RWPE2 (cell line): ENCODE measurements around the gene USF1.

ENCODE experiments used
- ATAC-seq: fragments of 200-7000 bp; cut with Tn5 transposase; 3 replicates; pipeline ENCODE4 v1.9.1; 2021; ENCODE audit warnings: low read depth
- DNase-seq: peaks from one replicate; pipeline ENCODE4 v3.0.0-alpha.2; 2020; ENCODE audit warnings: low spot score
- H3K27ac ChIP-seq: fragments of 450-650 bp; 2 replicates; pipeline ENCODE4 v1.5.1; 2017; ENCODE audit warnings: mild to moderate bottlenecking; ENCODE audit not compliant: poor library complexity, severe bottlenecking
- H3K27me3 ChIP-seq: fragments of 250-450 bp; sonication (Bioruptor Pico); 2 replicates; pipeline ENCODE4 v1.5.1; 2021; ENCODE audit warnings: mild to moderate bottlenecking, moderate library complexity; ENCODE audit not compliant: insufficient read depth, poor library complexity, severe bottlenecking
- H3K36me3 ChIP-seq: fragments of 250-450 bp; sonication (Bioruptor Pico); 2 replicates; pipeline ENCODE4 v1.5.1; 2020; ENCODE audit warnings: low read depth, mild to moderate bottlenecking, moderate library complexity
- H3K4me1 ChIP-seq: fragments of 250-450 bp; sonication (Bioruptor Pico); 2 replicates; pipeline ENCODE4 v1.5.1; 2021; ENCODE audit warnings: mild to moderate bottlenecking, moderate library complexity; ENCODE audit not compliant: insufficient read depth, poor library complexity, severe bottlenecking
- H3K4me3 ChIP-seq: fragments of 250-450 bp; sonication (Bioruptor Pico); 2 replicates; pipeline ENCODE4 v1.5.1; 2021; ENCODE audit warnings: mild to moderate bottlenecking, moderate library complexity; ENCODE audit not compliant: severe bottlenecking
- H3K9me3 ChIP-seq: fragments of 250-450 bp; sonication (Bioruptor Pico); 2 replicates; pipeline ENCODE4 v1.5.1; 2021; ENCODE audit warnings: mild to moderate bottlenecking, moderate library complexity; ENCODE audit not compliant: severe bottlenecking
- TF ChIP-seq, protein P1 (sequence below): fragments of 450-650 bp; IDR thresholded peaks from one replicate; pipeline ENCODE4 v1.5.1; 2017; ENCODE audit warnings: mild to moderate bottlenecking, moderate library complexity; ENCODE audit not compliant: poor library complexity, severe bottlenecking

The USF1 gene

DNA sequence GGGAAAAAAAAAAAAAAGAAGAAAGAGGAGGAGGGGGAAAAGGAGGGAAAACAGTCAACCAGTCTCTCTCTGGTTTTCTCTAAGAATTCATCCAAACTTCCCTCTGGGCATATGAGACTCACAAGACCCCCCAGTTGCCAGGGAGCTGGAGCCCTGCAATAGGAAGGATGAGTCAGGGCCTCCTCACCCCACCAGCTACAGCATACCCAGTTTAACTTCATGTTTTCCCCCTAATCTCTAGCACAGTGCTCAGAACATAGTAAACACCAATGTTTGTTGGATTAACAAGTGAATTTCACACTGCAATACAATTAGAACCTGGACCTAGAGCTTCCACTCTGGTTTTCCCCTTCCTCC, 32.7 kb downstream of the USF1 start:
- peaks cover 40% of the 10 kb centered on the region for H3K4me1 ChIP-seq
- ATAC-seq (peak; percentile 13; the same call in 2 of the 3 replicates), DNase-seq (no peak)
- H3K27me3 ChIP-seq = no peaks in the 10 kb centered on the region
- H3K27ac ChIP-seq = peak overlapping the region; percentile 89
- H3K36me3 ChIP-seq = peaks cover 42% of the 10 kb centered on the region
- TF ChIP-seq, protein P1, sequence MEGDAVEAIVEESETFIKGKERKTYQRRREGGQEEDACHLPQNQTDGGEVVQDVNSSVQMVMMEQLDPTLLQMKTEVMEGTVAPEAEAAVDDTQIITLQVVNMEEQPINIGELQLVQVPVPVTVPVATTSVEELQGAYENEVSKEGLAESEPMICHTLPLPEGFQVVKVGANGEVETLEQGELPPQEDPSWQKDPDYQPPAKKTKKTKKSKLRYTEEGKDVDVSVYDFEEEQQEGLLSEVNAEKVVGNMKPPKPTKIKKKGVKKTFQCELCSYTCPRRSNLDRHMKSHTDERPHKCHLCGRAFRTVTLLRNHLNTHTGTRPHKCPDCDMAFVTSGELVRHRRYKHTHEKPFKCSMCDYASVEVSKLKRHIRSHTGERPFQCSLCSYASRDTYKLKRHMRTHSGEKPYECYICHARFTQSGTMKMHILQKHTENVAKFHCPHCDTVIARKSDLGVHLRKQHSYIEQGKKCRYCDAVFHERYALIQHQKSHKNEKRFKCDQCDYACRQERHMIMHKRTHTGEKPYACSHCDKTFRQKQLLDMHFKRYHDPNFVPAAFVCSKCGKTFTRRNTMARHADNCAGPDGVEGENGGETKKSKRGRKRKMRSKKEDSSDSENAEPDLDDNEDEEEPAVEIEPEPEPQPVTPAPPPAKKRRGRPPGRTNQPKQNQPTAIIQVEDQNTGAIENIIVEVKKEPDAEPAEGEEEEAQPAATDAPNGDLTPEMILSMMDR = no peak
- H3K9me3 ChIP-seq = no peaks in the 10 kb centered on the region
- H3K4me3 ChIP-seq = no peak overlapping the region

DNA sequence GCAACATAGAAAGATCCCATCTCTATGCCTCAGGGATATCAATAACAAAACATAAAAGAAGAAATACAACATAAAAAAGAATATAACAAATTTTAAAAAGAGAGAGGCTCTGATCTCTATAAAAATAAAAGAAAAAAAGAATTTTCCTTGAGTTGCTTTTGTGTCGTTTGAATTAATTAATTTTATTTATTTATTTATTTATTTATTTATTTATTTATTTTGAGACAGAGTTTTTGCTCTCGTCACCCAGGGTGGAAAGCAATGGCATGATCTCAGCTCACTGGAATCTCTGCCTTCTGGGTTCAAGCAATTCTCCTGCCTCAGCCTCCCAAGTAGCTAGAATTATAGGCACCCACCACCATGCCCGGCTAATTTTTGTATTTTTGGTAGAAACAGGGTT, 33.4 kb downstream of the USF1 start:
- ATAC-seq (no peak), DNase-seq (no peak)
- Histone ChIP-seq H3K36me3 (peaks cover 48% of the 10 kb centered on the region), H3K4me3 (no peak overlapping the region), H3K27ac (peak overlapping the region; percentile 89), H3K9me3 (no peaks in the 10 kb centered on the region), H3K27me3 (no peaks in the 10 kb centered on the region), H3K4me1 (peaks cover 33% of the 10 kb centered on the region)
- TF ChIP-seq, protein P1 = no peak

DNA sequence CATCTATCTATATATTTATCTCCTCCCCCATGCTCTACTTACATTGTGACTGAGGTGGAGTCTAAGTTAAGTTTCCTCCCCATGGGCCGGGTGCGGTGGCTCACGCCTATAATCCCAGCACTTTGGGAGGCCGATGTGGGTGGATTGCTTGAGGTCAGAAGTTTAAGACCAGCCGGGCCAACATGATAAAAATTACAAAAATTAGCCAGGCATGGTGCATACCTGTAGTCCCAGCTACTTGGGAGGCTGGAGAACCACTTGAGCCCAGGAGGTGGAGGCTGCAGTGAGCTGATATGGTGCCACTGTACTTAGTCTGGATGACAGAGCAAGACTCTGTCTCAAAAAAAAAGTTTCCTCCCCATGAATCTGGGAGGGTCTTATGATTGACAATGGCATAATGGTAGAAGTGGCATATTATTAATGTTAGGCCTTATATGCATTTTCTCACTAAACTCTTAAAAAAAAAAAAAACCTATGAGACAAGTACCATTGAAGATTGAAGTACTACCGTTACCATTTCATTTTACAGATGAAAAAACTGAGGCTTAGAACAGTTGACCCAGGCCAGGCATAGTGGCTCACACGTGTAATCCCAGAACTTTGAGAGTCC, 36.1 kb downstream of the USF1 start:
- DNase-seq = no peak
- no peak for ATAC-seq
- Histone ChIP-seq H3K27me3 (no peaks in the 10 kb centered on the region), H3K9me3 (no peaks in the 10 kb centered on the region), H3K4me3 (no peak overlapping the region), H3K36me3 (peaks cover 46% of the 10 kb centered on the region), H3K4me1 (peaks cover 21% of the 10 kb centered on the region), H3K27ac (no peak overlapping the region)
- TF ChIP-seq, protein P1 = no peak

DNA sequence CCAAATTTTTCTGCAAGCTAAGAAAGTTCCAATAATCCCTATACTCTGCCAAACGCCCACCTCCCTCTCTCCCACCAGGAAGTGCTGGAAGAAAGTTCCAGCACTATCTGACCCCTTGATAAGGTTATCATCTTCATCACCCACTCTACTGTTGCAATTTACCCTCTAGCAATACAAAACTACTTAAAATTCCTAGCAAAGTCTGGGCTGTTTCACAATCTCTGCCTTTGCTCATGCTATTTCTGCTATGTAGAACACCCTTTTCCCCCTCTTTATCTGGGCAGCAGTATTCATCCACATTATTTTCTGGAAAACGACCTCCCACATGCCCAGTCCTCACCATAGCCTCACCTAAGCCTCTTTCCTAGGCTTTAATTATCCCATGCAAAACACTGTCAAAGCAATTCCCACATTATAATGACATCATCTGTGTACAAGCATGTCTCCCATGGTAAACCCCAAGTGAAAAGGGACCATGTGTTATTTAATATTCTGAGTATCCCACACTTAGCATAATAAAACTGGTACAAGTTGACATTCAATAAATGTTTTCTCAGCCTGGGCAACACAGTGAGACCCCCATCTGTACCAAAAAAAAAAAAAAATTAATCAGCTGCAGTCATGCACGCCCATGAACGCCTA, 36.8 kb downstream of the USF1 start:
- TF ChIP-seq, protein P1 = no peak
- peaks cover 46% of the 10 kb centered on the region for H3K36me3 ChIP-seq
- H3K4me3 ChIP-seq = no peak overlapping the region
- no peaks in the 10 kb centered on the region for H3K9me3 ChIP-seq
- H3K4me1 ChIP-seq = peaks cover 14% of the 10 kb centered on the region
- no peak for DNase-seq
- H3K27me3 ChIP-seq = no peaks in the 10 kb centered on the region
- peak overlapping the region; percentile 3 for H3K27ac ChIP-seq
- ATAC-seq = no peak

DNA sequence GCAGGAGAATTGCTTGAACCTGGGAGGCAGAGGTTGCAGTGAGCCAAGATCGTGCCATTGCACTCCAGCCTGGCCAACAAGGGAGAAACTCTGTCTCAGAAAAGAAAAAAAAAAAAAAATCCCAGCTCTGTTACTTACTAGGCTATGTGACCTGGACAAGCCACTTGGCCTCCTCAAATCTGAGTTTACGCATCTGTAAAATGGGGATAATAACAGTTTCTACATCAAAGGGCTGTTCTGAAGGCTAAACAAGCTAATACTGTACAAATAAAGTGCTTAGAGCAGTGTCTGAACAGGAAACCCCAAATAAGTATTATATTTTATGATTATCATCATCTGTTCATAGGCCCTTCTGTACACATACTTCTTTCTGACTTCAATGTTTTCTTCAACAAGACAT, 38.4 kb downstream of the USF1 start:
- H3K27me3 ChIP-seq = no peaks in the 10 kb centered on the region
- H3K9me3 ChIP-seq = no peaks in the 10 kb centered on the region
- no peak for ATAC-seq
- H3K36me3 ChIP-seq = peaks cover 46% of the 10 kb centered on the region
- TF ChIP-seq, protein P1 = no peak
- no peak overlapping the region for H3K27ac ChIP-seq
- no peak overlapping the region for H3K4me3 ChIP-seq
- DNase-seq = no peak
- H3K4me1 ChIP-seq = no peaks in the 10 kb centered on the region
